ENCODE results near the gene ZFYVE19.

Gene ZFYVE19

GRCh38 chr15:40773496-40773895, 33.4 kb upstream of the ZFYVE19 start:
- H3K27ac ChIP-seq, result no peak overlapping the region
- no peak overlapping the region for H3K4me3 ChIP-seq

GRCh38 chr15:40773902-40774301, 33.0 kb upstream of the ZFYVE19 start:
- H3K27ac ChIP-seq, result no peak overlapping the region
- no peak overlapping the region for H3K4me3 ChIP-seq

GRCh38 chr15:40775007-40775406, 31.9 kb upstream of the ZFYVE19 start:
- Histone ChIP-seq H3K4me3 (no peak overlapping the region), H3K27ac (no peak overlapping the region)

- H3K27ac ChIP-seq, result peak overlapping the region in 10 of 21 experiments; percentile 8 to 74 (median 60)
- H3K4me3 ChIP-seq, result no peak overlapping the region
These were observed 31.0 kb upstream of the ZFYVE19 start for GRCh38 chr15:40775740-40776536.

GRCh38 chr15:40776537-40777141, 30.2 kb upstream of the ZFYVE19 start:
- H3K4me3 ChIP-seq, result no peak overlapping the region
- peak overlapping the region in 11 of 21 experiments; percentile 8 to 74 (median 60) for H3K27ac ChIP-seq

- no peak overlapping the region for H3K27ac ChIP-seq
- H3K4me3 ChIP-seq, result no peak overlapping the region
These were observed 24.2 kb upstream of the ZFYVE19 start for GRCh38 chr15:40782609-40783227.

- peak overlapping the region in 8 of 21 experiments; percentile 4 to 54 (median 23) for H3K27ac ChIP-seq
- no peak overlapping the region for H3K4me3 ChIP-seq
These were observed 21.7 kb upstream of the ZFYVE19 start for GRCh38 chr15:40785164-40785563.

- Histone ChIP-seq H3K27ac (peak overlapping the region in 13 of 21 experiments; percentile 4 to 74 (median 28)), H3K4me3 (no peak overlapping the region)
These were observed 21.1 kb upstream of the ZFYVE19 start for GRCh38 chr15:40785814-40786213.

GRCh38 chr15:40787344-40787841, 19.5 kb upstream of the ZFYVE19 start:
- peak overlapping the region in 15 of 21 experiments; percentile 6 to 74 (median 54) for H3K27ac ChIP-seq
- H3K4me3 ChIP-seq, result no peak overlapping the region

GRCh38 chr15:40787991-40788390, 18.9 kb upstream of the ZFYVE19 start:
- Histone ChIP-seq H3K4me3 (no peak overlapping the region), H3K27ac (peak overlapping the region in 17 of 21 experiments; percentile 6 to 74 (median 48))

- H3K27ac ChIP-seq, result peak overlapping the region in 6 of 21 experiments; percentile 0 to 58 (median 29)
- no peak overlapping the region for H3K4me3 ChIP-seq
These were observed 17.8 kb upstream of the ZFYVE19 start for GRCh38 chr15:40789119-40789518.

GRCh38 chr15:40789999-40790398, 16.9 kb upstream of the ZFYVE19 start:
- Histone ChIP-seq H3K4me3 (no peak overlapping the region), H3K27ac (no peak overlapping the region)

GRCh38 chr15:40790718-40791117, 16.2 kb upstream of the ZFYVE19 start:
- Histone ChIP-seq H3K4me3 (no peak overlapping the region), H3K27ac (no peak overlapping the region)

GRCh38 chr15:40792394-40792793, 14.5 kb upstream of the ZFYVE19 start:
- H3K27ac ChIP-seq, result no peak overlapping the region
- H3K4me3 ChIP-seq, result no peak overlapping the region

GRCh38 chr15:40793216-40793989, 13.5 kb upstream of the ZFYVE19 start:
- Histone ChIP-seq H3K27ac (peak overlapping the region in 1 of 21 experiments; percentile 36), H3K4me3 (no peak overlapping the region)

- peak overlapping the region in 5 of 21 experiments; percentile 6 to 25 (median 10) for H3K27ac ChIP-seq
These were observed 10.8 kb upstream of the ZFYVE19 start for GRCh38 chr15:40796041-40796440.

GRCh38 chr15:40796512-40796911, 10.4 kb upstream of the ZFYVE19 start:
- H3K4me3 ChIP-seq, result no peak overlapping the region
- H3K27ac ChIP-seq, result peak overlapping the region in 7 of 21 experiments; percentile 9 to 25 (median 11)

More at GRCh38 chr15:40796041-40796440, 10.8 kb upstream of the ZFYVE19 start:
- no peak overlapping the region for H3K4me3 ChIP-seq

- H3K4me3 ChIP-seq, result no peak overlapping the region
- H3K27ac ChIP-seq, result peak overlapping the region in 1 of 21 experiments; percentile 28
These were observed 7.4 kb upstream of the ZFYVE19 start for GRCh38 chr15:40799523-40799922.

- Histone ChIP-seq H3K4me3 (no peak overlapping the region), H3K27ac (no peak overlapping the region)
These were observed 3.8 kb upstream of the ZFYVE19 start for GRCh38 chr15:40803076-40803475.

- Histone ChIP-seq H3K4me3 (no peak overlapping the region), H3K27ac (no peak overlapping the region)
These were observed 3.2 kb upstream of the ZFYVE19 start for GRCh38 chr15:40803688-40804087.

Measured in skin epidermis (tissue), 12 donors.